Ishikawa (cell line): Measurements from ENCODE around the gene GARNL3.

Experiments used
- CREB1 ChIP-seq: IDR thresholded peaks from 2 replicates; pipeline ENCODE4 v1.6.1; 2012; ENCODE audit warnings: low read depth
- EGR1 ChIP-seq: IDR thresholded peaks from 2 replicates; pipeline ENCODE4 v1.6.1; 2012
- EP300 ChIP-seq: IDR thresholded peaks from 2 replicates; pipeline ENCODE4 v1.6.1; 2012; ENCODE audit warnings: borderline replicate concordance
- FOXM1 ChIP-seq: IDR thresholded peaks from 2 replicates; pipeline ENCODE4 v1.6.1; 2012; ENCODE audit warnings: low read depth, borderline replicate concordance
- MAX ChIP-seq: IDR thresholded peaks from 2 replicates; pipeline ENCODE4 v1.6.1; 2012
- RAD21 ChIP-seq: IDR thresholded peaks from 2 replicates; pipeline ENCODE4 v1.6.1; 2012; ENCODE audit warnings: low read depth
- REST ChIP-seq: IDR thresholded peaks from 2 replicates; pipeline ENCODE4 v1.6.1; 2012; ENCODE audit warnings: low read depth, mild to moderate bottlenecking
- TAF1 ChIP-seq: IDR thresholded peaks from 2 replicates; pipeline ENCODE4 v1.6.1; 2012; ENCODE audit warnings: low read depth, mild to moderate bottlenecking
- TEAD4 ChIP-seq: IDR thresholded peaks from 2 replicates; pipeline ENCODE4 v1.6.1; 2012
- USF1 ChIP-seq: IDR thresholded peaks from 2 replicates; pipeline ENCODE4 v1.6.1; 2012
- YY1 ChIP-seq: IDR thresholded peaks from 2 replicates; pipeline ENCODE4 v1.6.1; 2012; ENCODE audit warnings: low read depth
- ZBTB7A ChIP-seq: IDR thresholded peaks from 2 replicates; pipeline ENCODE4 v1.6.1; 2012; ENCODE audit warnings: low read depth

- TF ChIP-seq REST: no peak
- no peak for TF ChIP-seq RAD21
- TF ChIP-seq FOXM1: no peak
- no peak for TF ChIP-seq YY1
- no peak for TF ChIP-seq CREB1
- no peak for TF ChIP-seq TAF1
- no peak for TF ChIP-seq EP300
- TF ChIP-seq TEAD4: no peak
- no peak for TF ChIP-seq ZBTB7A
- no peak for TF ChIP-seq MAX
- TF ChIP-seq USF1: no peak
- no peak for TF ChIP-seq EGR1
These were observed 94.2 kb downstream of the GARNL3 start for GRCh38 chr9:127358770-127359169.
